Stimulated activated CD8-positive, alpha-beta memory T cell treated with anti-CD3 and anti-CD28 coated beads, Interleukin-12 subunit alpha, Interleukin-12 subunit beta, amount 100 ng/mL, for 24 hours (primary cell): ENCODE data around the gene PIK3C3.

Source experiments
- DNase-seq: peaks from one replicate; pipeline ENCODE4 v3.0.0-alpha.2; 2020; ENCODE audit errors: extremely low read depth

PIK3C3 gene

DNA sequence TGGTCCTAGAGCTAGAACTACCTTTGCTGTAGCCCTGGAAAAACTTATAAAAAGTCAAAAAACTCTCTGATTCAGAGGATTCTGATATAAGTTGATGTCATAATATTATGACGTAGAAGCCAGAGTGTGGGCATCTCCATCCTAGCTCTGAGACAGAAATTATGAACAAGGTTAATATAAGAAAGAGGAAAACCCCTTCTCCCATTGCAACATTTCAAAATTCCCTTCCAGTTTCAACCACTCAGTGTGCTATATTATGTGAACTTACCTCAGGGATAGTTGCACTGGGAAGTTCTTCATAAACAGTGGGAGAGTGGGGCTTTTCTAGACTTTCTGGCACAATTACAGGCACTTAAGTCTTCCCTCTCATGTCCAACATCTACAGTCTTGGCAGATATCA lies 171.6 kb downstream of the PIK3C3 start:
- DNase-seq = no peak

DNA sequence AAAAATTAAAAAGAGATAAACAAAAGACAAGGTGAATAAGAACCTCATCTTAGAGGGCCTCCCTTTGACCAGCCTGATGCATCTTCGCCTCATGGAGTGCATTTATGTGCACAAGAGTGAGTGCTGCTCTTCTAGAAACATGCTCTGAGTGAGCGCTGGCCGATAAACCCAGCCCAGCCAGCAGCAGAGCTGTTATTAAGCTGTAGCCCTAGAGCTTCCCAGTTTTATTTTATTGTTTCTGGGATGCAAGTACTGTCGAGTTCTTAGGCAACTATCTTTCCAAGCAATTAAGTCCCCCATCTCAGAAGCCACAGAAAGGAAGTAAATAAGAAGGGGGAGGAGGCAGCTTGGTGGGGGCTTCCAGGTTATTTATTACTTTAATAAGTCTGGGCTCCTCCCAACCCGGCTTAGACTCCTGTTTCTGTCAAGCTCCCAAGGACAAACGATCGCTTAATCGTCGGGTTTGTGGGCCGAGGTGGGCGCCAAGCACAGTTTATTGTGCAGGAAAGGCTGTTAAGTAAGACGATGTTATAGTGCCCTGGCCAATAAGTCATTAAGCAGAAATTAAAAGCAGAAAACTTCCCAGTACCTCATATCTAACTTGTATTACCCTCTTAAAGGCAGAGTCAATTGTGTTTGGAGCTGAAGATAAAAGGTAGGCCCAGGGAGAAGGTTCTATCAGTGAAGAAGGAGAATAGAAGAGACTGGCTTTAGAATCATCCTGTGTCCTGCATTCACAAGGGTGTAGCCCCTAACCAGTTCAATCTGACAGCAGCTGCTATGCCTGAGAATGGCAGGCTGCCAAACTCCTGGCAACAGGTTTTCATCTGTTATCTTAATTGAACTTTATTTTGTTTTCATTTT lies 176.3 kb downstream of the PIK3C3 start:
- DNase-seq = no peak

DNA sequence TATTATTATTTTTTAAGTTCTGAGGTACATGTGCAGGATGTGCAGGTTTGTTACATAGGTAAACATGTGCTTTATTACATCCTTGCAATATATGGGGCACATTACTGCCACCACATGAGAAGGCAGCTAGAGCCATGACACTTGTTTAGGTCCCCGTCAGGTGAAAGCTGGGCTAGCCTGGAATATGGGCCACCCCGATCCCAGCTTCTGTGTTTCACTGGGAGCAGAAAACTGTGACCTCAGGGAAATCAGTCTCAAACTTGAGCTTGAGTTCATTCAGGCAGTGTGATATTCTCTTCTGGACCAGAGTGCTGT lies 176.9 kb downstream of the PIK3C3 start:
- no peak for DNase-seq
